Stimulated activated naive CD8-positive, alpha-beta T cell treated with anti-CD3 and anti-CD28 coated beads, Interleukin-15, Interleukin-2, amounts not matched to agents 100 U/mL and 50 U/mL, for 24 hours (primary cell): ENCODE measurements around the gene SLC2A9.

Experiments used
- ATAC-seq: fragments of 150-1000 bp; cut with Tn5 transposase; one replicate; pipeline ENCODE4 v1.10.0; 2021
- DNase-seq: peaks from one replicate; pipeline ENCODE4 v3.0.0; 2021

Gene SLC2A9

GRCh38 chr4:9891740-9892139 lies 129.6 kb downstream of the SLC2A9 start:
- no peak for ATAC-seq
- DNase-seq = no peak

GRCh38 chr4:9891056-9891455 lies 130.2 kb downstream of the SLC2A9 start:
- DNase-seq (no peak), ATAC-seq (no peak)

GRCh38 chr4:9889306-9889705 lies 132.0 kb downstream of the SLC2A9 start:
- no peak for DNase-seq
- ATAC-seq = no peak

- DNase-seq (no peak), ATAC-seq (no peak)
These were observed 135.3 kb downstream of the SLC2A9 start for GRCh38 chr4:9885958-9886357.

GRCh38 chr4:9880406-9881197 lies 140.7 kb downstream of the SLC2A9 start:
- DNase-seq (no peak), ATAC-seq (no peak)

- ATAC-seq = no peak
- no peak for DNase-seq
These were observed 144.2 kb downstream of the SLC2A9 start for GRCh38 chr4:9877123-9877522.

GRCh38 chr4:9875516-9875915 lies 145.8 kb downstream of the SLC2A9 start:
- DNase-seq (no peak), ATAC-seq (no peak)

GRCh38 chr4:9874385-9874784 lies 146.9 kb downstream of the SLC2A9 start:
- DNase-seq (no peak), ATAC-seq (no peak)

GRCh38 chr4:9870165-9870790 lies 151.0 kb downstream of the SLC2A9 start:
- ATAC-seq (no peak), DNase-seq (no peak)

- ATAC-seq (no peak), DNase-seq (no peak)
These were observed 153.4 kb downstream of the SLC2A9 start for GRCh38 chr4:9867751-9868425.

- no peak for ATAC-seq
- DNase-seq = no peak
These were observed 154.4 kb downstream of the SLC2A9 start for GRCh38 chr4:9866931-9867330.

- ATAC-seq = no peak
These were observed 159.7 kb downstream of the SLC2A9 start for GRCh38 chr4:9861561-9861960.

GRCh38 chr4:9859810-9860209 lies 161.5 kb downstream of the SLC2A9 start:
- no peak for ATAC-seq
- DNase-seq = no peak

More at GRCh38 chr4:9861561-9861960, 159.7 kb downstream of the SLC2A9 start:
- DNase-seq = no peak

- DNase-seq (no peak), ATAC-seq (no peak)
These were observed 171.8 kb downstream of the SLC2A9 start for GRCh38 chr4:9849538-9849920.

GRCh38 chr4:9847968-9848748 lies 173.1 kb downstream of the SLC2A9 start:
- ATAC-seq (no peak), DNase-seq (no peak)

- ATAC-seq = no peak
- DNase-seq = no peak
These were observed 175.4 kb downstream of the SLC2A9 start for GRCh38 chr4:9845791-9846493.

GRCh38 chr4:9841072-9841471 lies 180.2 kb downstream of the SLC2A9 start:
- no peak for ATAC-seq
- no peak for DNase-seq

GRCh38 chr4:9835430-9835829 lies 185.9 kb downstream of the SLC2A9 start:
- DNase-seq = no peak
- no peak for ATAC-seq

- ATAC-seq = no peak
- no peak for DNase-seq
These were observed 187.9 kb downstream of the SLC2A9 start for GRCh38 chr4:9833421-9833820.

- DNase-seq (no peak), ATAC-seq (no peak)
These were observed 188.7 kb downstream of the SLC2A9 start for GRCh38 chr4:9832640-9833039.

- DNase-seq = no peak
- ATAC-seq = no peak
These were observed 194.7 kb downstream of the SLC2A9 start for GRCh38 chr4:9826551-9826950.

- peak; percentile 91 for ATAC-seq
- DNase-seq = peak; percentile 8
These were observed 196.2 kb downstream of the SLC2A9 start for GRCh38 chr4:9825049-9825448.
